Measurements from ENCODE around the gene FAM135A. TPM values are rescaled to one million over a fixed set of nuclear protein-coding genes. Genes with fewer than 3 reads are reported as not detected.

FAM135A gene
- total and polyA plus RNA-seq, 2 of the 13 experiments (the other 11 are each of a cell fraction or from before 2014, with no cell fraction given) = 26.9 to 31.5 TPM

GRCh38 chr6:70413114-70413991 is at the start of gene FAM135A (continued):
- TF ChIP-seq GMEB1 (CRISPR knock-in tag; IDR thresholded peaks at IDR 0.05; ENCODE audit: borderline replicate concordance) (peak; percentile 90), FOXP4 (CRISPR knock-in tag; IDR thresholded peaks at IDR 0.05) (peak; percentile 31; the same call in 1 of the 2 replicates), PAXIP1 (CRISPR knock-in tag; conservative IDR thresholded peaks at IDR 0.05) (peak; percentile 24; the same call in 1 of the 2 replicates), ZNF749 (CRISPR knock-in tag; IDR thresholded peaks at IDR 0.05; ENCODE audit: borderline replicate concordance) (no peak; the same call in 1 of the 2 replicates), MXD4 (CRISPR knock-in tag; IDR thresholded peaks at IDR 0.05) (0 out of 2 replicates have a peak, but pooled peaks have one; percentile 19), EED (CRISPR knock-in tag; IDR thresholded peaks at IDR 0.05) (peak; percentile 89; the same call in 1 of the 2 replicates), ZFP62 (CRISPR knock-in tag; IDR thresholded peaks at IDR 0.05) (no peak), PITX1 (CRISPR knock-in tag; IDR thresholded peaks at IDR 0.05) (no peak), IKZF4 (CRISPR knock-in tag; IDR thresholded peaks at IDR 0.05; ENCODE audit: borderline replicate concordance, low read depth, not compliant biosample characterization) (peak; percentile 47), HDAC1 (CRISPR knock-in tag; IDR thresholded peaks at IDR 0.05) (0 out of 2 replicates have a peak, but pooled peaks have one; percentile 33), MAZ (IDR thresholded peaks at IDR 0.05; ENCODE audit: borderline replicate concordance, low read depth, low read length) (peak; percentile 92; the same call in 1 of the 2 replicates), MAZ (CRISPR knock-in tag; IDR thresholded peaks at IDR 0.05; ENCODE audit: low read depth) (peak; percentile 84), CREB1 (IDR thresholded peaks at IDR 0.05) (peak; percentile 84), CREB1 (CRISPR knock-in tag; IDR thresholded peaks at IDR 0.05) (peak; percentile 97), MNT (IDR thresholded peaks at IDR 0.05) (0 out of 2 replicates have a peak, but pooled peaks have one; percentile 4), ZNF563 (CRISPR knock-in tag; IDR thresholded peaks at IDR 0.05) (peak; percentile 37; the same call in 1 of the 2 replicates)
